ENCODE results near the gene PIM2.
A peak's percentile ranks its signal among the peaks of the same experiment; 100 is the strongest.
"Not testable (repeated sequence)": the region's sequence is repeated elsewhere in the genome, so short reads cannot be mapped to it uniquely, and the experiment has no call there.

PIM2 gene

GRCh38 chrX:48892896-48893295, 25.9 kb downstream of the PIM2 start:
- H3K4me3 ChIP-seq (ENCODE audit: low read depth, low read length): no peak overlapping the region
- no peak for DNase-seq (ENCODE audit: low read depth)
- TF ChIP-seq MYC (IDR thresholded peaks at IDR 0.05; ENCODE audit: low read depth, low read length): no peak
- TF ChIP-seq, protein P1, sequence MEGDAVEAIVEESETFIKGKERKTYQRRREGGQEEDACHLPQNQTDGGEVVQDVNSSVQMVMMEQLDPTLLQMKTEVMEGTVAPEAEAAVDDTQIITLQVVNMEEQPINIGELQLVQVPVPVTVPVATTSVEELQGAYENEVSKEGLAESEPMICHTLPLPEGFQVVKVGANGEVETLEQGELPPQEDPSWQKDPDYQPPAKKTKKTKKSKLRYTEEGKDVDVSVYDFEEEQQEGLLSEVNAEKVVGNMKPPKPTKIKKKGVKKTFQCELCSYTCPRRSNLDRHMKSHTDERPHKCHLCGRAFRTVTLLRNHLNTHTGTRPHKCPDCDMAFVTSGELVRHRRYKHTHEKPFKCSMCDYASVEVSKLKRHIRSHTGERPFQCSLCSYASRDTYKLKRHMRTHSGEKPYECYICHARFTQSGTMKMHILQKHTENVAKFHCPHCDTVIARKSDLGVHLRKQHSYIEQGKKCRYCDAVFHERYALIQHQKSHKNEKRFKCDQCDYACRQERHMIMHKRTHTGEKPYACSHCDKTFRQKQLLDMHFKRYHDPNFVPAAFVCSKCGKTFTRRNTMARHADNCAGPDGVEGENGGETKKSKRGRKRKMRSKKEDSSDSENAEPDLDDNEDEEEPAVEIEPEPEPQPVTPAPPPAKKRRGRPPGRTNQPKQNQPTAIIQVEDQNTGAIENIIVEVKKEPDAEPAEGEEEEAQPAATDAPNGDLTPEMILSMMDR (IDR thresholded peaks at IDR 0.05; ENCODE audit: low read depth, low read length): no peak
- TF ChIP-seq, protein P2, sequence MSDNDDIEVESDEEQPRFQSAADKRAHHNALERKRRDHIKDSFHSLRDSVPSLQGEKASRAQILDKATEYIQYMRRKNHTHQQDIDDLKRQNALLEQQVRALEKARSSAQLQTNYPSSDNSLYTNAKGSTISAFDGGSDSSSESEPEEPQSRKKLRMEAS (IDR thresholded peaks at IDR 0.05; ENCODE audit: low read depth, low read length): no peak
- TF ChIP-seq POLR2A (IDR thresholded peaks at IDR 0.05; ENCODE audit: extremely low read depth, insufficient read length): no peak

GRCh38 chrX:48891402-48892288, 27.2 kb downstream of the PIM2 start:
- no peak overlapping the region for H3K4me3 ChIP-seq (ENCODE audit: low read depth, low read length)
- DNase-seq (ENCODE audit: low read depth): peak; percentile 62
- TF ChIP-seq, protein P1 (IDR thresholded peaks at IDR 0.05; ENCODE audit: low read depth, low read length): peak; percentile 14
- TF ChIP-seq POLR2A (IDR thresholded peaks at IDR 0.05; ENCODE audit: extremely low read depth, insufficient read length): no peak

DNA sequence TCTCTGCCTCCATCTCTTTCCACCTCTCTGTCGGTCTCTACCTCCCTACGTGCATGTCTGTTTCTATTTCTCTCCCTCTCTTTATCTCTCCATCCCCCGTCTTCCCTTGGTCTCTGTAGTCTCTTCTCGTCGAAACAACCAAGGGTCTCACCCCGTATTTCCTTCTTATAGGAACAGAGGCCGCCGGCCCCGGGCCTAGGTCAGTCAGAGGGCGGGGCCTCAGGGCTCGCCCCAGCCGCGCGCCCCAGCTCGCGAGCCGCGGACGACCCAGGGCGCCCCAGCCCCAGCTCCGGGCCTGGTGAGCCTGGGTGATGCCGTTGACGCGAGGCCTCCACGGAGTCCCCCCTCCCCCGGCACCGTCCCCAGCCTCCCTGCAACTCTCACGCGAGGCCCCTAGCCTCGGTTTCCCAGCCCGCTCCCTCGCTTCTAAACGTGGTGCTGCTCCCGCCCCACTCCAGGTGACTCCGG, 27.9 kb downstream of the PIM2 start:
- no peak overlapping the region for H3K4me3 ChIP-seq (ENCODE audit: low read depth, low read length)
- TF ChIP-seq, protein P2 (IDR thresholded peaks at IDR 0.05; ENCODE audit: low read depth, low read length): no peak
- TF ChIP-seq MYC (IDR thresholded peaks at IDR 0.05; ENCODE audit: low read depth, low read length) (no peak), POLR2A (IDR thresholded peaks at IDR 0.05; ENCODE audit: extremely low read depth, insufficient read length) (no peak)
- TF ChIP-seq, protein P1 (IDR thresholded peaks at IDR 0.05; ENCODE audit: low read depth, low read length): no peak
- no peak for DNase-seq (ENCODE audit: low read depth)

DNA sequence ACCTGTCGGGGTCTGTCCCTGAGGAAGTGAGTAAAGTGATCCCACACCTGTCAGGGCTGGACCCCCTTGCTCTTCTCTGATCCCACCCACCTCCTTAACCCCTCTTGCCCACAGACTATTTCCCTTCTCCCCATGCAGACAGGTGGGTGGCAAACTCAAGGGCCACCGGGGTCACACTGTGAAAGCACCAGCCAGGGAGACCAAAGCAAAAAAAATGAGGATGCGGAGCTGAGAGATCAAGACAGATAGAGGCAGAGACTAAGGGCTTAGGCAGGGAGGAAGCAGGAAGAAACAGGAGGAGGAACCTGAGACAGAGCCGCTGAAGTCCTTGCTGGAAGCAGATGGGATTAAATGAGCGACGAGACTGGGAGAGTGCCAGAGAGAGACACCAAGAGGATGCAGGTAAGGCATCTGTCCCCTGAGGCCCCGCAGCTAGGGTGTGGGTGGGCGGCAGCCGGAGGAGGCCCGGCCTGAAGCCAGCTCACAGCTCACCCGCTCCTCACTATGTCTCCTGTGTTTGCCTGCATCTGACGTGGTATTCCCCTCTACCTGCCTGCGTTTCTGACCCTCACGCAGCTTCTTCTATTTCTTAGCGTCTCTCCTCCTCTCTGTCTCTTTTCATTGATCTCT, 28.4 kb downstream of the PIM2 start:
- no peak for DNase-seq (ENCODE audit: low read depth)
- H3K4me3 ChIP-seq (ENCODE audit: low read depth, low read length): no peak overlapping the region
- TF ChIP-seq, protein P2 (IDR thresholded peaks at IDR 0.05; ENCODE audit: low read depth, low read length): no peak
- TF ChIP-seq, protein P1 (IDR thresholded peaks at IDR 0.05; ENCODE audit: low read depth, low read length): no peak
- TF ChIP-seq POLR2A (IDR thresholded peaks at IDR 0.05; ENCODE audit: extremely low read depth, insufficient read length) (no peak), MYC (IDR thresholded peaks at IDR 0.05; ENCODE audit: low read depth, low read length) (no peak)

GRCh38 chrX:48886586-48886985, 32.2 kb downstream of the PIM2 start:
- not testable (repeated sequence) for H3K4me3 ChIP-seq (ENCODE audit: low read depth, low read length); DNase-seq (ENCODE audit: low read depth)

- H3K4me3 ChIP-seq (ENCODE audit: low read depth, low read length): no peak overlapping the region
- TF ChIP-seq, protein P2 (IDR thresholded peaks at IDR 0.05; ENCODE audit: low read depth, low read length): no peak
- TF ChIP-seq, protein P1 (IDR thresholded peaks at IDR 0.05; ENCODE audit: low read depth, low read length): no peak
- no peak for TF ChIP-seq MYC (IDR thresholded peaks at IDR 0.05; ENCODE audit: low read depth, low read length)
- no peak for TF ChIP-seq POLR2A (IDR thresholded peaks at IDR 0.05; ENCODE audit: extremely low read depth, insufficient read length)
- no peak for DNase-seq (ENCODE audit: low read depth)
Measured at GRCh38 chrX:48883729-48884128, 35.1 kb downstream of the PIM2 start.

GRCh38 chrX:48876944-48877343, 41.9 kb downstream of the PIM2 start:
- not testable (repeated sequence) for DNase-seq (ENCODE audit: low read depth); H3K4me3 ChIP-seq (ENCODE audit: low read depth, low read length)

DNA sequence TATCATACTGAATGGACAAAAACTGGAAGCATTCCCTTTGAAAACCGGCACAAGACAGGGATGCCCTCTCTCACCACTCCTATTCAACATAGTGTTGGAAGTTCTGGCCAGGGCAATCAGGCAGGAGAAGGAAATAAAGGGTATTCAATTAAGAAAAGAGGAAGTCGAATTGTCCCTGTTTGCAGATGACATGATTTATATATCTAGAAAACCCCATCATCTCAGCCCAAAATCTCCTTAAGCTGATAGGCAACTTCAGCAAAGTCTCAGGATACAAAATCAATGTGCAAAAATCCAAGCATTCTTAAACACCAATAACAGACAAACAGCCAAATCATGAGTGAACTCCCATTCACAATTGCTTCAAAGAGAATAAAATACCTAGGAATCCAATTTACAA, 46.8 kb downstream of the PIM2 start:
- DNase-seq (ENCODE audit: low read depth); H3K4me3 ChIP-seq (ENCODE audit: low read depth, low read length): not testable (repeated sequence)
